DMS 273 (cell line): ENCODE data around the gene TDP2.
"Not testable (repeated sequence)": the region's sequence is repeated elsewhere in the genome, so short reads cannot be mapped to it uniquely, and the experiment has no call there.

Experiments
- DNase-seq: peaks from one replicate; lab custom pipeline; 2025; ENCODE audit not compliant: unreplicated experiment; lab: John Stamatoyannopoulos, UW

TDP2 gene

DNA sequence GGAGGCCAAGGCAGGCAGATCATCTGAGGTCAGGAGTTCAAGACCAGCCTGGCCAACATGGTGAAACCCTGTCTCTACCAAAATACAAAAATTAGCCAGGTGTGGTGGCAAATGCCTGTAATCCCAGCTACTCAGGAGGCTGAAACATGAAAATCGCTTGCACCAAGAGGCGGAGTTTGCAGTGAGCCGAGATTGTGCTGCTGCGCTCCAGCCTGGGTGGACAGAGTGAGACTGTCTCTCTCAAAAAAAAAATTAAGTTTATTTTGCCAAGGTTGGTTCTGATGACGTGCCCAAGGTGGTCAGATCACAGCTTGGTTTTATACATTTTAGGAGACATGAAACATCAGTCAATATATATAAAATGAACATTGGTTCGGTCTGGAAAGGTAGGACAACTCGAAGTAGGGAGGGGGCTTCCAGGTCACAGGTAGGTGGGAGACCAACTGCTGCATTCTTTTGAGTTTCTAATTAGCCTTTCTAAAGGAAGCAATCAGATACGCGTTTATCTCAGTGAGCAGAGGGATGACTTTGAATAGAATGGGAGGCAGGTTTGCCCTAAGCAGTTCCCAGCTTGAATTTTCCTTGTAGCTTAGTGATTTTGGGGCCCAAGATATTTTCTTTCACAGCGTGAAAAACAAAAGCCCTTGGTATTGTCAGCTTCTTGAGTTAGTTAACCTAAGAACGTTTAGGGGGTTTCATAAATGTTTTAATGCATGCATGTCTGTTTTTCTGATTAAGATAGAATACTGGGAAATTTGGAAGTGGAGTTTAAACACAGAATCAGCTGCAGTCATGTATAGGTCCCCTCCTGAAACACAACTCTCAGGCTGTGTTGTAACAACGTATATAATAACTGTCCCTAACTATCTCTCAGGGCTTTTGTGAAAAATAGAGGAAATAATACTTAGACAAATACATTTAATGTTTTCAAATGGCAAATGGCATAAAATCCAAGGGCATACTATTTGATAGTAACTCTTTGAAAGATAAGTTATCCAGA is 16.9 kb upstream of the TDP2 start:
- no peak for DNase-seq

DNA sequence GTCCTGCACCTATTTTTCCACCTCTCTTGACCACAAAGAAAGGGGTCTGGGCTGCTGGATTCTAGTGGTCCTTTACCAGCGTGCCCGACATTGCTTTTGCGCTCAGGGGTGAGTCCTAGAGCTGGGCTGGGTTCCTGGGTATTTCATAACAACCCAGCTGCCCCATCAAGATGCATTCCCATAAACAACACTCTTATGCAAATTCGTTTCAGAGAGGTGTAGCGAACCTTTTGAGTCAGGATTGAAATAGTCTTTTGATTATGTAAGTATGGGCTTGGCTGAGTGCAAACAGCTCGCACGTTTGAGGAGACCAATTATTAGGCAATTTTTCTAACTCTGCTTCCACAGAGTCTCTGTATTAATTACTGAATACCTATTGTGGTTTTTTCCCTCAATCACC is 13.9 kb upstream of the TDP2 start:
- no peak for DNase-seq

DNA sequence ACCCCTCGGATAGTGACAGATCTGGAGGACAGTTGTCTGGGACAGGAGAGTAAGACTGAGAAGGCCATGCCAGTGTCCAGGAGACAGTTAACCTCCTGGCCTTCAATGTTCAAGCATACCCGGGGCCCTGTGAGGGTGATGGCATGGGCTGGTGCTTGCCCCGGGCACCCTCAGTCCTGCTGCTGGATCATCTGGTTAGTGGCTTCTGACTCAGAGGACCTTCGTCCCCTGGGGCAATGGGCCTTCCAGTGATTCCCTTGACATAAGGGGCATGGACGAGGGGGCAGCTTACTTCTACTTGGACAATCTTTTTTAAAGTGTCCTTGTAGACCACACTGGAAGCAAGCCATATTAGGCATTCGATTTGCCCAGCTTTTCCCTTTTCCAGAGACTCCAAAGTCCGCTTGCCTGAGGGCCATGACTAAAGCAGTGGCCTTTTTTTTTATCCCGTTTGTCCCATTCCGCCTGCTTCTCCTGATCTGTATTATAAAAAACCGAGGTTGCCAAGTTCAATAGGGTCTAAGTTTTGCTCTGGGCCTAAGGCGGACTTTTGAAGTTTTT is 12.2 kb upstream of the TDP2 start:
- DNase-seq, result not testable (repeated sequence)

DNA sequence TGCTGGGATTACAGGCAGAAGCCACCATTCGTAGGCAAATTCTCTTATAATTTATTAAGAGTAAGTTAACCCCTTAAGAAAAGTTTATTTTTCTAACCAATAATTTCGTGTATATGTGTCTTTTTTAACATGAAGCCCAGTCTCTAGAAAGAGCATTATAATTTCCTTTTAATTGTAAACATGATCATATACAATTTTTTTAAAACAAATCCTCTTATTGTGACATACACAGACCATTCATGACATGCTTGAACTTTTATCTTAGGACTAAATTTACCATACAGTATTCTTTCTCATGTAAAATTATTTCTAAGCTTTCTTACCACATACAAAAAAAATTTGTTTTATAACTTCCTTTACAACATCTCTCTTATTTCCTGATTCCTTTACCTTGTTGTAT is 6.9 kb upstream of the TDP2 start:
- peak; percentile 17 for DNase-seq

DNA sequence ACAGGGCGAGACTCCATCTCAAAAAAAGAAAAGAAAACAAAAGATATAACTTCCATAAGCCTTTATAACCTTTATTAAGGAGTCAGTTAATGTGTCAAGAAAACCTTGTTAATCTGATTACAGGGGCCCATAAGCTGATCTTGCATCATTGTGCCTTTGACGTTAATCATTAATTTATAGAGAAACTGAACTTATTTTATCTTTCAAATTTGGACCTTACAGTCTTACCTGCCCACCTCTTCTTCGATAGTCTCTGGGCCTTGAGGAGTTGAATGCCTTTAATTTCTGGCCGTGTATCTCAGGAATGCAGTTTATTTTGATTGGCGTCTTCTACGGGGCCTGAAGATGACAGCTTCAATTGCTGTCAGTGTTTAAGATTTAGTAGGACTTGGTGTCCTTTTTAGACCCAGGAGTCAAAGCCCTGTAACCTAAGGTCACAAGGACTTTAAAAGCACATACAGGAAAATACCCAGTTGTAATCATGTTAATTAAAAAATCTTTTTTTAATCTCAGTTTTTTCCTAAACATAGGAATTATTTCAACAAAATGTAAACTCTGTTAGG is 6.0 kb upstream of the TDP2 start:
- no peak for DNase-seq

DNA sequence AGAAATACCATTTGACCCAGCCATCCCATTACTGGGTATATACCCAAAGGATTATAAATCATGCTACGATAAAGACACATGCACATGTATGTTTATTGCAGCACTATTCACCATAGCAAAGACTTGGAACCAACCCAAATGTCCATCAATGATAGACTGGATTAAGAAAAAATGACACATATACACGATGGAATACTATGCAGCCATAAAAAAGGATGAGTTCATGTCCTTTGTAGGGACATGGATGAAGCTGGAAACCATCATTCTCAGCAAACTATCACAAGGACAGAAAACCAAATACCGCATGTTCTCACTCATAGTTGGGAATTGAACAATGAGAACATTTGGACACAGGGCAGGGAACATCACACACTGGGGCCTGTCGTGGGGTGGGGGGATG is 4.4 kb upstream of the TDP2 start:
- not testable (repeated sequence) for DNase-seq

DNA sequence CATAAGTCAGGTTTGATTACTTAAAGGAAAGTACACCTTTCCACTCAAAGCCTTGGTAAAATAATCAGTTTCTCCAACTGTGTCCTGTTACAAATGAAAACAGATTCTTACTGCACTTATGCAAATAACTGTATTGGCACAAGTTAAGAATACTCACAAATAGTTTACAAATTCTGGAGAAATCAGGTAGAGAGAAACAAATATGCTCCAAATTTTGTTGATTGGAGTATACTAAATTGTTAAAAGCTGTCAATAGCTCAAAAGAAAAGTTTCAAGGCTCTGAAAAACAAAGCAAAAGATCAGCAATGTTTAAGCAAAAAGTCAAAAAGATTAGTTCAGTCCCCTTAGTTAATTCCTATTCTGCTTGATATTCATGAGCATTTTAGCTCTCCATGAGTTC is 3.8 kb upstream of the TDP2 start:
- not testable (repeated sequence) for DNase-seq

DNA sequence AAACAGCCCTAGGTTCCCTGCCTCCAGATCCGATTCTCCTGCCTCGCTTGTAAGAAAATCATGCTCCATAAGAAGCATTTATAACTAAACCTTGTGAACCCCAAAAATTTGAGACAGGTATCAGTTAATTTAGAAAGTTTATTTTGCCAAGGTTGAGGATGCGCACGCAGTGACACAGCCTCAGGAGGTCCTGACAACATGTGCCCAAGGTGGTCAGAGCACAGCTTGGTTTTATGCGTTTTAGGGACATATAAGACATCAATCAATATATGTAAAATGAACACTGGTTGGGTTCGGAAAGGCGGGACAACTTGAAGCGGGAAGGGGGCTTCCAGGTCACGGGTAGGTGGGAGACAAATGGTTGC is 2.3 kb upstream of the TDP2 start:
- no peak for DNase-seq

DNA sequence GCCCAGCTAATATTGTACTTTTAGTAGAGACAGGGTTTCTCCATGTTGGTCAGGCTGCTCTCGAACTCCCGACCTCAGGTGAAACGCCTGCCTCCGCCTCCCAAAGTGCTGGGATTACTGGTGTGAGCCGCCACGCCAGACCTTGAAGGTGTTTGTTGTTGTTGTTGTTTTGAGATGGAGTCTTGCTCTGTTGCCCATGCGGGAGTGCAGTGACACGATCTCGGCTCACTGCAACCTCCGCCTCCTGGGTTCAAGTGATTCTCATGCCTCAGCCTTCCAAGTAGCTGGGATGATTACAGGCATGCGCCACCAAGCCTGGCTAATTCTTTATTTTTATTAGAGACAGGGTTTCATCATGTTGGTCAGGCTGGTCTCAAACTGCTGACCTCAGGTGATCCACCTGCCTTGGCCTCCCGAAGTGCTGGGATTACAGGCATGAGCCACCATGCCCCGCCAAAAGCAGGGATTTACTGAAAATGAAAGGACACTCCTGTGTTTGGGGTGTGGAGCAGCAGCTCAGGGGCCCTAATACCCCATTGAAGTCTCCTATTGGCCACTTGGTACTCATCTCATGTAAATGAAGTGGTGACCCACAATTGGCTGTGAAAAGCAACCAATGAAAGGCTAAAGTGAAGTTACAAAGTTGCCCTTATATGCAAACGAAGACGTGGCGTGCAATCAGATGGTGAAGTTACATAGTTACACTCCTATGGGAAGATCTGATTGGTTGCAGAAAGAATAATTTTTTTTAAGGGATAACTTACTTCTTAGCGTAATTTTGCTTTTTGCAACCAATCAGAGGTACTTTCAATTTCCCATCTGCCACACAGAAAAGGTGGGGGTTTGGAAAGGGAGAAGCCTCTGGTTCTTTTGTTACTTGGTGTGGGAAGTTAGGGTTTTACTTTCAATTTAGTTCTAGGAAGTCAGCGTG is 1.6 kb upstream of the TDP2 start:
- not testable (repeated sequence) for DNase-seq

DNA sequence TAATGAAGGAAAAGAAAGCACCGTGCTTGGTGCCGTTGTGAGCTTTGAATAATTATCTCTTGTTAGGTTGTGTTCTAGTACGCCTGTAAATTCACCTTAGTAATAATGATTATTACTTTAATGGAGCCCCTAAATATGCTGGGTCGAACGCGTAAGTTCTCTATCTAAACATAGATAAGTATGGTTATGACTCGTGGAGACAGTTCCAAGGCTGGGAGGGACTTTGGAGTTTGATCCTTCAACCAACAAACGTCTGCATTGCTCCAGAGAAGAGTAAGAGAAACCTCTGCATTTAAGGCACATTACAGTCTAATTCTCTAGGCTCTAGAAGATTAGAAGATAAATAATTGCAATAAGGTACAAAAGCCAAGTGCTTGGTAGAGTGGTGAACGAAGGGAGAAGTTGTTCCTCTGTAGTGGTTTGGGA is 692 bp upstream of the TDP2 start:
- DNase-seq, result peak; percentile 45

DNA sequence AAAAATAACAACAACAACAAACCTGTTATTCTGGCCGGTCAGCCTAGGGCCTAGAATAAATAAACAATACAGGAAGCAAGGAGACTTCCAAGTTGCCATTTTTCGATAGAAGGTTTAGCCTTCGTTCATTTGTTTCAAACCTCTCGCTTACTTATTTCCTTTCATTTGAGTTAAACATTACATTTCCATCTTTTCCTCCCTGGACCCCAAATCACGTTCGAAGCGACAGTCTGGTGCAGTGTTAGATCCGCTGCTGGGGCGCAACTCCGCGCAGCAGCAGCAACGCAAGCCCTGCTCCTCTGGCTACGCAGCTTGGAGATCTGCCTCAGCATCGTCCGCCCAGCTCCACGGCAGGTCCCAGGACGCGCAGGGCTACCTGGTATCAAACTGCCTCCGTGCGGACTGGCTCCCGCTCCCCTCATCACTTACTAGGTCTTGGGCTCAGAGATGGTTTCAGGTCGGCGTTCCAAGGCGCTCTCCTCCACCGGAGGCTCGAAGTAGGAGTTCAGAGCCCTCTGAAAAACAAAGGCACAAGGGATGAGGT is 530 bp downstream of the TDP2 start:
- peak; percentile 72 for DNase-seq

DNA sequence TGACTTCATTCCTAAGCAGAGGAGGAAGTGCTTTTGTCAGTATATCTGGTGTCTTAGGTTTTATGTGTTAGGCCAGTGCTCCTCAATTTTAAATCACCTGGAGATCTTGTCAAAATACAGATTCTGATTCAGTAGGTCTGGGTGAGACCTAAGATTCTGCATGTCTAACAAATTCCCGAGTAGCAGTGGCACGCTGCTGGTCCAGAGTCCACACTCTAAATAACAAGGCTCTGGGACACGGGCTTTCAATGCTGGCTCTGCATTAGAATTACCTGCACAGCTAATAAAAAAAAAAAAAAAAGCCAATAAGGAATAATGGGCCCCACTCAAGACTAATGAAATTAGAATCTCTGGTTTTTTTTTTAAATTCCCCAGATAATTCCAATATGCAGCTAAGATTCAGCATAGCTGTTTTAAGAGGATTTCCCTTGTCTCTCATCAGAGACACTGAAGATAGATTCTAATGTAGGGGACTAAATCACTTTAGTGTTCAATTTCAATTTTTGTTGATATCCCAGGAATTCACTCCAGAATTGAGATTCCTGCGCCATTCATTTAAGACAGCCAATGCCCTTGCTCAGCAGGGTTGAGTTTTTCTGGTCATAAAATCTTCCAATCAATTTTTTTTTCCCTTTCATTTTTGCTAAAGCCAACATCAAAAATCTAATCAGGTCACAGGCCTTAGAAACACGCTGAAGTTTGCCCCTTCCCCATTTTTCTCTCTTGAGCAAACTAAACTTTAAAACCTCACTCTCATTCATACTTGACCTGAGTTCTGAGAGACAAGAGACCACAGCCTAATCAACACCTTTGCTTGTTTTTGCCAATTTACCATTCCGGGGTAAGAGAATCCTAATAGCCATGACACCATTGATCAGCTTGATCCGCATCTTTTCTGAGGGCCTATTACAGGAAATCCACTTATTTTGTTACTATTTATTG is 2.4 kb downstream of the TDP2 start:
- DNase-seq, result no peak

DNA sequence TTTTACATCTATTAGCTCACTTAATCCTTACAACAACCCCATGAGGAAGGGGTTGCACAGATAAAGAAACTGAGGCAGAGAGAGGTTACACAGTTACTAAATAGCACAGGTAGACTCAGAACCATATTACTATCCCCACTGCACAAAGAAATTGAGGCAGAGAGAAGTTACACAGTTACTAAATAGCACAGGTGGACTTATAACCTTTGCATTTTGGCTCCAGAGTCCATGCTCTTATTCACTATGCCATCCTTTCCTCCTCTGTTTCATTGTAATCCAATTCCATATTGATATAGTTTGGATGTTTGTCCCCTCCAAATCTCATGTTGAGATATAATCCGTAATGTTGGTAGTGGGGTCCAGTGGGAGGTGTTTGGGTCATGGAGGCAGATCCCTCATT is 3.5 kb downstream of the TDP2 start:
- no peak for DNase-seq

DNA sequence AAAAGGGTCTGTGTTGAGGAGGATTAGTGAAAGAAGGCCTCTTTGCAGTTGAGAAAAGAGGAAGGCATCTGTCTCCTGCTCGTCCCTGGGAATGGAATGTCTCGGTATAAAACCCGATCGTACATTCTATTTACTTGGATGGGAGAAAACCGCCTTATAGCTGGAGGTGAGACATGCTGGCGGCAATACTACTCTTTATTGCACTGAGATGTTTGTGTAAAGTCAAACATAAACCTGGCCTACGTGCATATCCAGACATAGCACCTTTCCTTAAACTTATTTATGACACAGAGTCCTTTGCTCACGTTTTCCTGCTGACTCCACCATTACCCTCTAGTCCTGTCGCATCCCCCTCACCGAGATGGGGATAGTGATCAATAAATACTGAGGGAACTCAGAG is 4.5 kb downstream of the TDP2 start:
- DNase-seq, result no peak

DNA sequence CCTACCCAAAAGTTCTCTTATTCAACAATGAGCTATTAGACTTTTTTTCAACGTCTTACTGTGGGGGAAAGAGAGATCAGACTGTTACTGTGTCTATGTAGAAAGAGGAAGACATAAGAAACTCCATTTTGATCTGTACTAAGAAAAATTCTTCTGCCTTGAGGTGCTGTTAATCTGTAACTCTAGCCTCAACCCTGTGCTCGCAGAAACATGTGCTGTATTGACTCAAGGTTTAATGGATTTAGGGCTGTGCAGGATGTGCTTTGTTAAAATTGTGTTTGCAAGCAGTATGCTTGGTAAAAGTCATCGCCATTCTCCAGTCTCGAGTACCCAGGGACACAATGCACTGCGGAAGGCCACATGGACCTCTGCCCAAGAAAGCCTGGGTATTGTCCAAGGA is 4.9 kb downstream of the TDP2 start:
- DNase-seq, result not testable (repeated sequence)

DNA sequence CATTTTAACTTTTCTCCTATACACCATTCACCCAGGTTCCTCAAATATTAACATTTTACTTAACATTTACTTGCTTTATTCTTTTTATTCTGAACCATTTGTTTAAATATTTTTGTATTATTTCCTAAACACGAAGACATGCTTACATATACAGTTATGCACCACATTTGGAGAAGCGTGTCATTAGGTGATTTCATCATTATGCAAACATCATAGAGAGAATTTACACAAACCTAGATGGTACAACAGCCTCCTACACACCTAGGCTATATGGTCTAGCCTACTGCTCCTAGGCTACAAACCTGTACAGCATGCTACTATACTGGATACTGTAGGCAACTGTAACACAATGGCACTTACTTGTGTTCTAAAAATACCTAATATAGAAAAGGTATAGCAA is 6.6 kb downstream of the TDP2 start:
- DNase-seq, result no peak

DNA sequence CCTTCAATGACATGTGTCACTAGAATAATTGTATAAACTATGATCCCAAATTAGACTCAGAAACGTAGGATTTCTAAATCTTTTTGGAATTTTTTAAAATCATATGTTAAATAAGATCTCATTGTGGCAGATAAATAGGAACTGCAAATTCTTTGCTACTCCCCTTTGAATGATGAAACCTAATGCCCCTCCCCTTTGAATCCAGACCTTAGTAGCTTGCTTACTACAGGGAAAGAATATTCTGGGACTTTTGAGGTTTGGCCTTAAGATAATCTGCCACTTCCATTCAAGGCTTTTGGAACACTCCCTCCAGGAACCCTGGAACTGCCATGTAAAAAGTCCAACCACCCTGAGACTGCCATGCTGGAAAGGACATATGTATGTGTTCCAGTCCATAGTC is 7.1 kb downstream of the TDP2 start:
- no peak for DNase-seq

DNA sequence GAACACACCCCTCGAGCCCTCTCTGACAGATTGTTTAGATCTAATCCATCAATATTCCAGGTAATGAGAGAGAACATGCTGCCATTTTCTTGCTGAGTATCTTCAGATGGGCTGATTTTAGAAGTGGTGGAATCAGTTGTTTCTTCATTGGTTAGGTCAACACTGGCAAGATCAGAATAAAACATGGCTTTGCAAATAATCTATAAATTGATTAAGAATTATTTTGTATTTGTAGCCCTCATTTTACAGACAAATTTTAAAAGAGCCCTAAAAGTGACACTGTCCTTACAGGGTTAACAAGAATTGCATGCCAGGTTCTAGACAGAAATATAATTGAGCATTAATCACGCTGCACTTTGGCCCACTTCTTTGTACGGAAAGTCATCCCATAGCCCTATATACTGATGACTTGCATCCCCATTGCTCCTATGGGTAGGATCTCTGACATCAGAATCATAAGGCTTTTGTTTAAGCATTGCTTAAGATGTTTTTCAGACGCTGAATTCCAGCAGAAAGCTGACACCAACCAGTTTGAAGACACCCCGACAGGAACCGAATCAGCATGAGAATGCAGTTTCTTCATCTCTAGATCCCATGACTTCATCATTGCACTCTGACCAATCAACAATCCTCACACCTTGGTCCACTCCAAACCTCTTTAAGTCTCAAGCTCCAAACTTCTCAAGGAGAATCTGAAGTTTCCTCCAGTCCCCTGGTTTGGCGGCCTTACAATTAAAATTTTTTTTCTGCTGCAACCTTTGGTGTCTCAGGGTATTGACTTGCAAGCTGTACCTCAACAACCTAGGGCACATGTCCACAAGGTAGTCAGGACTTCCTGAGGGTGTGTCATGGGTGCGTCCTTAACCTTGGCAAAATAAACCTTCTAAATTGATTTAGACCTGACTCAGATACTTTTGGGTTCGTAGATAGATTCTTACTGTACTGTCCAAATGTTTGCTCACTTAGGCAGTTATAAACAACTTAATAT is 7.8 kb downstream of the TDP2 start:
- no peak for DNase-seq

DNA sequence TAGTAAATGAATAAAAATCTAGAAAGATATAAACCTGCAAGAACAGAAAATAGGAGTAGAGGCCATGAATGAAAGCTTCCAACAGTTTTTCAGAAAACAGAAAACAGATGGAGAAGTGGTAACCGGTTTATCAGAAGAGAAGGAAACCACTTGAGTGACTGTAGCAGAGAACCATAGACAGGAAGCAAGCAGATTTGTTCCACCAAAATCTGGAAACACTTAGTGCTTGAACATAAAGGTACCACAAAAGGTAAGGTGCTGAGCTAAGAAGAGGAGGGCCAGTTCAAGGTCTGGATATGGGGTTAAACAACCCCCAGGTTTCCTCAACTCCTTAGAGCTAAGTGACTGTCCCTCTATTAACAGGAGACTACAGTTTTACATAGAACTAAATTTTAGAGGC is 11.5 kb downstream of the TDP2 start:
- no peak for DNase-seq
